Renal cortical epithelial cell (primary cell): ENCODE results near the gene ZKSCAN5. TPM values are rescaled to one million over a fixed set of nuclear protein-coding genes. Genes with fewer than 3 reads are reported as not detected.
A peak's percentile ranks its signal among the peaks of the same experiment; 100 is the strongest.

Experiments
- DNase-seq: peaks from one replicate; pipeline ENCODE4 v3.0.0-alpha.2; 2011; ENCODE audit warnings: low read depth
- total RNA-seq: library from RNA; depleted of rRNA; stranded (reverse); fragments of >200 nt; gene quantifications from 2 replicates; pipeline ENCODE4 v1.2.3, GENCODE V29; 2014

Gene ZKSCAN5
- total RNA-seq, result 10.1 and 19.8 TPM in 2 replicates

DNA sequence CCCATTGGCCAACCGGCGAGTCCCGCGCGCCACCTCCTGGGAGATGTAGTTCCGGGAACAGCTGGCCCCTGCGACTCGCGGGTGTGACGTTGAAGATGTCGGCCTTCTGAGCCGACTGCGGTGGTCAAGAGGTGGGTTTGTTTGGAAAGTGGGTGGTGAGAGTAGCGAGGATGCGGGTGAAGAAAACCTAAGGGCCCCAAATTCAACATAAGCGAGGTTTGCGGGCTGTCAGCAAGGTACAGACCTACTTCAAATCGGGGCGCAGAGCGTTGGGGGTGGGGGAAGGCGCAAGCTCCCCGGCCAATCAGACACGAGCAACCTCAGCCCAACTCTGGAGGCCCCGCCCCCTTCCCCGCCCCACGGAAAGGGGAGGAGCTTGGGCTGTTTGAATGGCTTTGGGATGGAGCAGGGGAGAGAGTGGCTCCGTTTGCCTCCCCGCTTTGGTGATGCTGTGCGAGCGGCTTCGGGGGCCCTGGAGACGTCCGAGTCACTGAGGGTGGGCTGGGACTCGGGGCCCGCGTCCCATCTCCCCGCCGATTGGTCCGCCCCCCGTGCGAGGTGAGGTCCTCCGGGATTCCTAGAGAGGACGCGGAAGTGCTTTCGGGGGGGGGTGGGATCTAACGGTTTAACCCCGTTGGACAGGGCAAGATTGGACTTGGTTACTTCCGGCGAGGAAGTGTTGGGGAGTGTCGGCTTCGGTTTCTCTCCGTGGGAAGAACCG lies at the start of gene ZKSCAN5:
Gene ZKSCAN5, plus strand, starts transcription at position 60 of the 721 bp plus-strand sequence. CDS start 1,383 bp downstream, outside the sequence.
- DNase-seq, result peak; percentile 88

DNA sequence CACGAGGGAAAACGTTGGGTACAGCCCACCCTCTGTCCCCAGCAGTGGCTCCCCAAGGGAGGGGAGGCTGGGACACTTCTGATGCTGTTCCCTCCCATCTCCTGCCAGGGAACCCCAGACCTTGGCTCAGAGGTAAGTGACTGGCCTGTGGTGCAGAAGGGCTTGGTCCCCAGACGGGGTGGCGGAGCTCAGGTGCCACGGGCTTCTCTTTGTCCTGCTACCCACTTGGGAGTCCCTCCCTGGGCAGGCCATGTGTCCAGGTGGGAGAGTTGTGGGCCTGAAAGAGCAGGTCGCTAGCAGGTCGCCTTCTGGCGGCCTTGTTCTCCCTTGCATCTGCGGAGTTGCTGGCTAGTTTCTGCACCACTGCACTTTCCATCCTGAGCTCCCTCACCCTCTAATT lies 48.6 kb upstream of the ZKSCAN5 start:
- no peak for DNase-seq

DNA sequence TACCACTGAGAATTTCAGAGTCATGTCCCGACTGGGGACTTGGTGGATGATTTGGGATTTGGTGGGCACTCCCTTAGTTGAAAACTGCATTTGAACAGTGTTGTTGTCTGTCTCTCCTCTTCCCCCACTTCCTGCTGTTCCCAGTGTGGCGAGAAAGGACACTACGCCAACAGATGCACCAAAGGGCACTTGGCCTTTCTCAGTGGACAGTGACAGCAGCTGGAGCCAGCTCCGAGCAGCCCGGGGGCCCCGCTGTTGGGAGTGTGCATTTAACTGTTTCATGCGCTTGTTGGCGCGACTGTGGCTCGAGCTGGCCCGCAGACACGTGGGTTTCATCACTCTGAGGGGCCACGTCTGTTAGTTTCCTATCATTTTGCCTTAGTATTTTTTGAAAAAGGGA lies 48.2 kb upstream of the ZKSCAN5 start:
- no peak for DNase-seq

DNA sequence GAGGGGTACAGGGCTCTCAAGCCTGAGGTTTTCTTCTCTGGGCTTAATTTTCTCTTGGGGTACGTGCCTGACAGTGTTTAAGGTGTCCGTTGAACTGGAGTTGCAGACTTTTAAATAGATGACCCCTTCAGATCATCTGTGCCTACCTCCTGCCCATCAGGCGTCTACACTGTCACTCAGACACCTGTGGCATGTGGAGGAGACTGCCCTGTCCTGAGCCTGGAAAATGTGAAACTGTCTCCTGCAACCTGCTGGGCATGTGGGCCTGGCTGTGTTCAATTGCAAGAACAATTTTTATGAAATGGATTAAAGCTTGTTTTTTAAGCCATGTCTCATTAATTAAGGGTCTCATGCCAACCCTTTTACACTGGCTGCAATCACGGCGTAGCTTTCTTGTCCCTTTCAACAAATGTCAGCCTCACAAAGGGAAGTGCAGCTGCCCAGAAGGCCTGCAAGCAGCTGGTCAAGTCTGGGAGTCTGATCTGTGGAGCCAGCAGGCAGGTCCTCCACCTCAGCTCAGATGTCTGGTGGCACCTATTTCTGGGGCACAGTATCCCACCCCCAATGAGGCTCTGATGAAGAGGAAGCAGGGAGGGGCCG lies 47.3 kb upstream of the ZKSCAN5 start:
- DNase-seq, result no peak

DNA sequence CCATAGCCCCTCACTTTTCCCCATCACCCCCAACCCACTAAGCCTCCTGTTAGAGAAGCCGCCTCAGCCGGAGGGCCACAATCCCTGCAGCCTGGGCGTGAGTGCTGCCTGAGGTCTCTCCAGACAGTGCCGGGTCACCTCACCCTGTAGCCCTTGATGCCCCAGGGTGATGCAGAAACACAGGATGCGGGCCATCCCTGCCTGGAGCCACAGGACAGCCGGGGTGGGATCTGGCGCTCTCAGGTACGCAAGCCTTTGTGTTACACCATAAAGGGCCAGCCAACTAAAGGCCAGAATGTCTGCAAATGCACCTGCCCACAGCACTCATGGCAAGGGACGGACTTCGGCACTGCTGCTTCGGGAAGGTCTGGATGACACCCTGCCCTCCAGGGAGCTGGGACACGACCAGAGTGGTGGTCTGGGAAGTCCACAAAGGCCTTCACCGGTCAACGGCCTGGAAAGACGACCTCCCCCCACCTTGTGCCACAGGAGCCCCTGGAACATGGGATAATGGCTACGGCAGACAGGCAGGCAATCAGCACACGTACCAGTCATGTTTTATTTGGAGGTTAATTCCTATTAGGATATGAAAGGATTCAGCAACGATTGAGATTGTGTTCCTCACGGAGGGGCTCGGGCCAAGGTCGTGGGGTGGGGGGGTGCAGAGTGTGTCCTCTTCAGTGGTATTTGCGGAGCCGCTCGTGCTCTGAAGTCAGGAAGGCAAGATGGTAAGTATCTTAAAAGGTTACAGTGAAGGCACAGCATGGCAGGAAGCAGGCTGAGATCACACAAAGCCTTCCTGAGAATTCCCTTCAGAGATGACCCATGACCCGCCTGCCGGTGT lies 46.6 kb upstream of the ZKSCAN5 start:
- DNase-seq, result no peak

DNA sequence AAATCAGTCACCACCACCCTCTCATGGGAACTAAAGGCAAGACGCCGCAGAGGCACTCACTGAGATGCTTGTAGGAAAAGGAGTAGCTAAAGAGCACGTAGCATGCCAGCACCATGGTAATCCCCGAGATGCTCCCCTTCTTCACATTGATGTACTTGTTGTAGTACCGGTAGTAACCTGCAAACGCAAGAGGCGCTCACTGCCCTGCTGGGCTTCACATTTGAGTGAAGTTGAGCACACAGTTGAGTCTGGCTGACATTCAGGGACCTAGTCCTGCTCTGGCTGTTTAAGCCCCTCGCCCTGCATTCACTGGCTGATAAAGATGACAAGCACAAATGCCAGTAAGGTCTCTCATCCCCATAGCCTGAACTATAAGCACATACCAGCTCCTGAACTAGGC lies 45.4 kb upstream of the ZKSCAN5 start:
- DNase-seq, result no peak

DNA sequence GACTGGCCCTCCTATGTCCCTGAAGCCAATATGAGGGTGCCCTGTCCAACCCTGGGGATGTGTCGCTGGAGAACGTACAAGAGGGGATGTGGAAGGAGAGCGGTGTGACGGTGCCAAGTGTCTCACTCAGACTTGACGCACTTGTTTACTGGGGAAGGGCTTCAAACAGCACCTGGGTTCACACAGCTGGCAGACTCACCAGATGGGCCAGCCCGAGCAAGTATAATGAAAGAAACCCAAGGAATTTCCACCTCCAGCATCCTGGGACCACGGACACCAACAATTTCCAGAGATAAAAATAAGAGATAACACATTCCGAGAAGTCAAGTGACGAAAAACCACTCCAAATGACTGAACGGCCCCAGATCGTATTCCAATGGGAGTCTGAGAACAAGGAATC lies 43.8 kb upstream of the ZKSCAN5 start:
- no peak for DNase-seq

DNA sequence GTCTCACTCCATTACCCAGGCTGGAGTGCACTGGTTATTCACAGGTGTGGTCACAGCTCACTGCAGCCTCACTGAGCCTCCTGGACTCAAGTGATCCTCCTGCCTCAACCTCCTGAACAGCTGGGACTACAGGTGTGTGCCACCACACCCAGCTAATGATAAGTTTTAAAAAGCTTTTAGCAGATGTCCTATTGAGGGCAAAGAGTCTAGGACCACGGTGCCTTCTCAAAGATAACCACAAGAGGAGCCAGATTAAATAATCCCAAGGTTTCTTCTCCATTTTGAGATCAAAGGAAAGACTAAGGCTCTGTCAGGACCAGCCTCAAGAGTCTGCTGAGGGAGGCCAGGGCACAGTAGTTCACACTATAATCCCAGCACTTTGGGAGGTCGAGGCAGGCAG lies 43.2 kb upstream of the ZKSCAN5 start:
- no peak for DNase-seq

DNA sequence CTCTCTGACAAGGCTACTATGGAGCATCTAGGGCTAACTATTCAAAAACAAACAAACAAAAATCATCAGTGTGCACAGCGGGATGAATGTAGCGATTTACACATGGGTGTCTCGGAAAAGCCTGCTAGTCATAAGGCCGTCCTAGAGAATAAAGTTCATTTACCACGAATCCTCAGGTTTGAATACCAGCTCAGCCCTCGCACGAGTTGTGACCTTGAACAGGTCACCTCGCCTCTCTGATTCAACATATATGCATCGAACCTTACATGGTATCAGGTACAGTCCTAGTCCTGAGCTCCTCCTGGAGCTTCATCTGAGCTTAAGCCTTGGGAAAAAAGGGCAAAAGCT lies 39.1 kb upstream of the ZKSCAN5 start:
- DNase-seq, result peak; percentile 5

DNA sequence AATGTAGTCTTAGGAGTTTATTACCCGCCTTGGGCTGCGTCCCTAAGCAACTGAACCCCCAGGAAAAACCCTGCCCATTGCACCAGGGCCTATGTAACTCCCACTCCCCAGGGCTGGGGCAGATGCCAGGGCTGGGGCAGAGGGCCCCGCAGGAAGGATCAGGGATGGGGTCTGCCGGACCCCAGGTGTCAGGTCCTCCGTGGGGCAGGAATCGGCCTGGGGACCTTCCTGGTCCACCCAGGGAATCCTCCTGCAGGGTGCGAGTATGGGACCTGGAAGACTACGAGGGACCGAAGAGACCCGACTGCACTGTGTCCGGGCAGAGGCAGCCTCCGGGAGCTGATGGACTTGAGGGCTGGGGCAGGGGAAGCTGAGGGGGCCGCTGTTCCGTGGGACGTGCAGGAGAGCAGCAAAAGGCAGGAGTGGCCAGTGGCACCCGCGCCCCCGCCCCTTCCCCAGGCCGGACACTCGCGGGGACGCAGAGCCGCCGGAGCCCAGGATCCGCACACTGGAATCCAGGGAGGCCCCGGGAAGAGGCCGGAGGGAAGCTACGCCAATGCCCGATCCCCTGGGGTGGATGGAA lies 36.0 kb upstream of the ZKSCAN5 start:
- DNase-seq, result no peak

DNA sequence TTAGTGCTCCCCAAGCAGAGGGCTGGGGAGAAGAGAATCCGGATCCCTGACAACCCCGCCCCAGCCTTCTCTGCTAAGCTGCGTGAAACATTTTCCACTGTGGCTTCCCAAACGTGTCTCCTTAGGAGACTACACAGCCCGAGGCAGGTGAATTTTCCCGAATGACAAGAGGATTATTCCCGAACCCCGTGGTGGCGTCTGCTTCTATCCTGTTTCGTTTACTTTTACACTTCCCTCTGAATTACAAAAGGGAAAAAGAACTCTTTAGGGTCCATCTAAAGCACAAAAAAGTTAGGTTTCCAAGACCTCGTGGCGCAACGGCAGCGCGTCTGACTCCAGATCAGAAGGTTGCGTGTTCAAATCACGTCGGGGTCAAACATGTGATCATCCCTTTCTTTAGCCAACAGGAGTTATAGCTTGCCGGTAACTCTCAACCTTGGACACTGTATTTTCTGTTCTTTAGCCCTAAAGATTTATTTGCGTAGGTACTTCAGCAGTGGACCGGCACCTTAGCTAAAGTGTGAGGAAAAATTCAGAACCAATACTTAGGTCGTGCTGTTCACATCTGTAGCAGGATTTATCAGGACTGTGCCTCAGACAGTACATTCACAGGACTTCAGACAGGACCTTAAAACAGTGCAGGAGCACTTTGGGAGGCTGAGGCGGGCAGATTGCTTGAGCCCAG lies 34.9 kb upstream of the ZKSCAN5 start:
- peak; percentile 4 for DNase-seq

DNA sequence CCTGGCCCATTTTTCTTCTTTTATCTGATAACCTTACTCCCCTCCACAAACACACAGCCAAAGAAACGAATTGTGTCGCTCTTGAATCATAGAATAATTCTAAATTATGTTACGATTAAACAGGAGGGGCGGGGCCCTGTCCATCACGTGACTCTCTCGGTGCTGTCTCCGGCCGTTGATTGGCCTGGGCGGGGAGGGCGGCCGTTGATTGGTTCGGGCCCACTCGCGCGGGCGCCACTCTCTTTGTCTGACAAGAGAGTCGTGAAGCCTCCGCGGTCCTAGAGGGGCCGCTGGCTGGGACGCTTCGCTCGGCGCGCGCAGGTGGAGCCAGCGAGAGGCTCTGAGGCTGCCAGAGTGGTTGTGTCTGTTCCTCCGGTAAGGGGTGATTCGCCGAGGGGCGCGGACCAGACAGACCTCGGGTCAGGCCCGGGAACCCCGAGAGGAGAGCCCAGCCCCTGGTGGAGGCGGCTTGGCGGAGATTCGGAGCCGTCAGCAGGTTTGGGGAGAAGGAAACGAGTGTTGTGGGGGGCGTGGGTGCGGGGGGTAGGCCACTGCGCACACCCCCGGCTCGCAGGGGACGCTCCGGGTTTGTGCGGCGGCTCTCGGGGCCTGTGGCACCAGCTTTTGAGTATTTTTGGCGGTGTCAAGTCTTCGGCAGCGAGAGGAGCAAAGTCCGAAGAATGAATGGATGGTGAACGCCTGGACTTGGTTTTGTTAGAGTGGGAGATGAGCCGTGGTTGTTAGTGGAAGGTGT lies 31.7 kb upstream of the ZKSCAN5 start, which contains the start of gene ZNF789:
Gene ZNF789, plus strand, starts transcription at position 330 of the 754 bp plus-strand sequence. CDS start 3,567 bp downstream, outside the sequence.
- DNase-seq, result peak; percentile 82

DNA sequence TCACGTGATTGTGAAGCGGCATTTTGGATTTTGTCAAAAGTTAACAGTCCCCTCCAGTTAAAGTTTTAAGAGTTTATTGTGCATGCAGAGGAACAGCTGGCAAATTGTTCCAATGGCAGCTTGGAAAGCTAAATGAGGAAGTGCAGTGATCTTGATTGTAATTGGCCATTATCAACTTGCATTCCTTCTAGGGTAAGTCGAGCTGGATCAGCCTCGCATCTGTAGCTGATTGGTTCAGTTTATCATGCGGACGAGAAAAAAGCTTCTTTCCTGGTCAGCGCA lies 31.2 kb upstream of the ZKSCAN5 start:
- peak; percentile 91 for DNase-seq

DNA sequence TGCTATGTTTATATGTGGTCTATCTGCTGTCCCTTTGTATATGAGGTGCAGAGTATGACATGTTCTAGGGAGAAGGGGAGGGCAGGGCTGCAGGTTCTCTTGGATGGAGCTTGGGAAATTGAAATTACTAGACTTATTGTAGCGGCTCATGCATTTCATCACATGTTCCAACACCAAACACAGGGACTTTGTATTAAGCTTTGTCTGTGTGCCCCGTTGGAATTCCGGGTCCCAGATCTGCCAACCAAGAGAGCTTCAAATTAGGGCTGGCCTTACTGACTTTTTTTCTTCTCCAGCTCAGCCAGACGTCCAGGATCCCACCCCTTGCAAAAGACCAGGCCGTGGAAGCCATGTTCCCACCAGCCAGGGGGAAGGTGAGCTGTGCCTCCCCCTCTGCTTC lies 28.4 kb upstream of the ZKSCAN5 start:
- no peak for DNase-seq

DNA sequence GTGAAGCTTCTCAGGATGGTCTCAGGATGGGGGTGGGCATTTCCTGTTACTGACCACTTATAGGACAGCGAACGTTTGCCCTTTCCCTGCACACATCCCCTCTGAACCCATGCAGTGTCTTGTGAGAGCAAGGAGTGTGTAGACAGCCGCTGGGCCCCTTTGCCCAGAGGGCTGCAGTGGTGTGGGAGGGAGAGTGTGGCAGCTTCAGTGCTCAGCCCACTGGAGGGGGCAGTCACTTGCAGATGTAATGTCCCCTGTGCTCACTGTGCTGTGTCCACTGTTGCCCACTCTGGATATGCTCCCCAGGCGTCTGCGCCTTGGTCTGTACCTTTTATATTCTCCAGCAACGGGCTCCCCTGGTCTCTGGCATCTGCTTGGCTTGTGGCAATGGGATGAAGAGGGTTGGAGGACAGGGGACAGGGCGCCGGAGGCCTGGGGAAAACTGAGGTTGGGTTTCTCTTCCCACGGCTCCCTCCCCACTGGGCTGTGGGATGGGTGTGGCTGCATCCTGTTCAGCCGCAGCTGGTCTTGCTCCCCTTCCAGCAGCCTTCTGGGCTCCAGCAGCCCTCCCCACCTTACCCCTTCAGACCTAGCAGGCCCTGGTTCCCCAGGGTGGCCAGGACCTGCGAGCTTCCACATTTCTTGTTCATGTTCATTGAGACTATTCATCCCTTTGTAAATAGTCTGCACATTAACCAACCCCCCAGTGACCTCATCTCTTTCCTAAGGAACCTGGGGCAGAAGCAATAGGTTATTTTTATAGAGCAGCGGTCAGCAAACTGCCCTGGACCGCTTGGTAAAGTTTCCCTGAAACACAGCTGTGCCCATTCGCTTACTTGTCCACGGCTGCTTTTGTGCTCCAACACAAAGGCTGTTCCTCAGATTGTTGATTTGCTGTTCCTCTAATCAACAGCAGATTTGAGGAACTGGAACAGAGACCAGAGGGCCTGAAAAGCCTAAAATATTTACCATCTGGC lies 25.7 kb upstream of the ZKSCAN5 start:
- no peak for DNase-seq

DNA sequence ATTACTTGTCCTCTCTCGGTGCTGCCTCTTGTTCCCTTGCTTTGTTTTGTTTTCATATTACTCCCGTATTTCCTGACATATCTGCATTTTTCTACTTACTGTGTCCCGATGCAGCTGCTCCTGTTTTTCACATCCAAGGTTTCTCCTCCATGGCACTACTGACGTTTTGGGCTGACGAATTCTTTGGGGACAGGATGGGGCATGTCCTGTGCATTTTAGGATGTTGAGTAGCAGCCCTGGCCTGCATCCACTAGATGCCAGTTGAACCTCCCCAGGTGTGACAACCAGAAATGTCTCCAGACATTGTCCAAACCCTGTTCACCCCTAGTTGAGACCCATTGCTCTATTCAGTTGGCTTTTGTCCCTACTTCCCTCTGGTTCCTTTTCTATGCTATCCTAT lies 19.4 kb upstream of the ZKSCAN5 start:
- no peak for DNase-seq

DNA sequence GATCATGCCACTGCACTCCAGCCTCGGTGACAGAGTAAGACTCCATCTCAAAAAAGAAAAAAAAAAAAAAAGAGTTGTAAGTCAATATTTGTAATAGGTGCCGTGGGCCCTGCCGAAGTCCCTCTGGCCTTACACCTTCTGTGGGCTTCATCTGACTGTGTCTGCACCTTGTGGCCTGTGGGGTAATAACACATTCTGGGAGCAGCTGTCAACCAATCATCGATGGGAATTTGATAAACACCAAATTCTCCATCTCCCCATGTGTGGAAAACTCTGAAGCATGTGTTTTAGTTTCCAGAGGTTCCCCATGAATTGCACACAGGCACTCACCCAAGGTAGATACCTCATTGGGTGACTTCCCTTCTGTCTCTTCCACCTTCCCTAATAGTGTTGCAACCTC lies 15.2 kb upstream of the ZKSCAN5 start:
- DNase-seq, result no peak

DNA sequence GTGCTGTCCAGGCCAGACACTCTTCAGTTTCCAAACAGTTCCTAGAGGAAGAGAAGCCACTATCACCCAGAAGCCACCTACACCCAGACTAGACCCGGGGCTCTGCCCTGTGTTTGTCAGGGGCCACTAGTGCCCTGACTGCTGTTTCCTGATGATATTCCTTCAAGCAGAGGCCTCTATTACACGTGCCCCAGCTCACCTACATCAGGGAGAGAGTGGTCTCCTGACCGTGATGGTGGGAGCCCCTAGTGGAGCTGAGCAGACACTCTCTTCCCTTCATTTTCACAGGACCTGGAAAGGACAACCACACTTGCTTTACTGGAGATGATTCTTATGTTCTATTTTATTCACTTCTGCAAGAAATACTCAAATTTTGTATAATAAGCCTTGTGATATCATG lies 13.6 kb upstream of the ZKSCAN5 start:
- no peak for DNase-seq

DNA sequence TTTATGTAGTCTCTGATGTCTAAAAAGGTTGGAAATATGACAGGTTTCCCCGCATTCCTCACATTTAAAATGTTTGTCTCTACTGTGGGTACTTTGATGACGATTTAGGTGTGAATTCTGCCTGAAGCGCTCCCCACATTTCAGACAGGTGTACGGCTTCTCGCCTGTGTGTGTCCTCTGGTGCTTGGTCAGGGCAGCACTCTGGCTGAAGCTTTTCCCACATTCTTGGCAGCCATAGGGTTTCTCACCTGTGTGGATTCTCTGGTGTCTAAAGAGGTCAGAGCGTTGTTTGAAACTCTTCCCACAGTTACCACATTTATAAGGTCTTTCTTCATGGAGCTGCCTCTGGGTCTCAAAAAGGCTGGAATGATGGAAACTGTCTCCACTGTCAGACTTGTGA lies 10.6 kb upstream of the ZKSCAN5 start:
- DNase-seq, result no peak
